GM04504 (cell line): ENCODE data around the gene SPRED3.
A peak's percentile ranks its signal among the peaks of the same experiment; 100 is the strongest.
"Not testable (repeated sequence)": the region's sequence is repeated elsewhere in the genome, so short reads cannot be mapped to it uniquely, and the experiment has no call there.

ENCODE experiments used
- DNase-seq: peaks from one replicate; pipeline ENCODE4 v3.0.0-alpha.2; 2012; ENCODE audit warnings: low read depth

Gene SPRED3

DNA sequence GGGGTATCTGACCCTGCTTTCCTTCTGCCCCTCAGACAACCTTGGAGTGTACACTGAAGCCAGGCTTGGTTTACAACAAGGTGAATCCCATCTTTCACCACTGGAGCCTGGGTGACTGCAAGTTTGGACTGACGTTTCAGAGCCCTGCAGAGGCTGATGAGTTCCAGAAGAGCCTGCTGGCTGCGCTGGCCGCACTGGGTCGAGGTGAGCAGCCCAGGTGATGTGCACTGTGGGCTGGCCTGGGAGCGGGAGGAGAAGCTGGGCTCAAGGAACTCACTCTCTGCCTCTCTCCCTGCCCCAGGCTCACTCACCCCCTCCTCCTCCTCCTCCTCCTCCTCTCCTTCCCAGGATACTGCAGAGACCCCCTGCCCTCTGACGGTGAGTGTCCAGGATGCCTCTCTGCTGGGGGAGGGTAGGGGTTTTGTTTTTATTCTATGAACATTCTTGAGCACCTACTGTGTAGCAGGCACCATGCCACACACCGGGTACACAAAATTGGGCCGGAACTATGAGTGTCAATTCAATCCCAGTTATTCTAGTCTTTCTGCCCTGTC lies 3.5 kb downstream of the SPRED3 start:
- no peak for DNase-seq

DNA sequence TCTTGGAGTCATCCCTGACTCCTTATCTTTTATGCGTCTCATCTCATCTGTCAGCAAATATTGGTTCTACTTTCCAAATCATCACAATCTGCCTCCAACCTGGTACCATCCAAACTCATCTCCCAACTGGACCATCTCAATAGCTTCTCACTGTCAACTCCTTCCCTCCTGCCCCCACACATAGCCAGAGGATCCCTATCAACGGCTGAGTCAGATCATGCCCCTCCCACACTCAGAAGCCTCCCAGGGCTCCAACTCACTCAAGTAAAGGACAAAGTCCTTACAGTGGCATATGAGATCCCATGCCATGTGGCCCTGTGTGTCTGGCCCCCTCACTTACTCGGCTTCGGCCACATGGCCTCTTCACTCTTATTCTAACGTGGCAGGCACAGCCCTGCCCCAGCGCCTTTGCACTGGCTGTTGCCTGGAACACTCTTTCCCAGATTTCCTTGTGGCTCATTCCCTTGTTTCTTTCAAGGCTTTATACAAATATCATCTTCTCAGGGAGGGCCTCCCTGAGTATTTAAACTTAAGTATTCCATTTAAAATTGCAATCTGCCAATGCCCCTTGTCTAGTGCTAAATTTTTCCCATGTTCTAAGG lies 4.3 kb downstream of the SPRED3 start:
- DNase-seq = no peak

DNA sequence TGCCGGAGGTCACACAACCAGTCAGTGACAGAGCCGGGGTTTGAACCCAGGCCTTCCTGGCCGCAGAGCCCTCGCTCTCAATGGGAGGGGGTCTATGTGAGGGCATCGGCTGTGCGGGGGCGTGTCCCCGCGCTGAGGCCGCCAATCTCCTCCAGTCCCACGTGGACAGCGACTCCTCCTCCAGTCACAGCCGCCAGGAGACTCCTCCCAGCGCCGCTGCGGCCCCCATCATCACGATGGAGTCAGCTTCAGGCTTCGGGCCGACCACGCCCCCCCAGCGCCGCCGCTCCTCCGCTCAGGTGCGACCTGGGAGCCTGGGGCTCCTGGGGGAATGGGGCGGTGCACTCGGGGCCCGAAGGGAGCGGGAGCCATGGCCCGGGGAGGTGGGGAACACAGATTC lies 6.0 kb downstream of the SPRED3 start:
- no peak for DNase-seq

DNA sequence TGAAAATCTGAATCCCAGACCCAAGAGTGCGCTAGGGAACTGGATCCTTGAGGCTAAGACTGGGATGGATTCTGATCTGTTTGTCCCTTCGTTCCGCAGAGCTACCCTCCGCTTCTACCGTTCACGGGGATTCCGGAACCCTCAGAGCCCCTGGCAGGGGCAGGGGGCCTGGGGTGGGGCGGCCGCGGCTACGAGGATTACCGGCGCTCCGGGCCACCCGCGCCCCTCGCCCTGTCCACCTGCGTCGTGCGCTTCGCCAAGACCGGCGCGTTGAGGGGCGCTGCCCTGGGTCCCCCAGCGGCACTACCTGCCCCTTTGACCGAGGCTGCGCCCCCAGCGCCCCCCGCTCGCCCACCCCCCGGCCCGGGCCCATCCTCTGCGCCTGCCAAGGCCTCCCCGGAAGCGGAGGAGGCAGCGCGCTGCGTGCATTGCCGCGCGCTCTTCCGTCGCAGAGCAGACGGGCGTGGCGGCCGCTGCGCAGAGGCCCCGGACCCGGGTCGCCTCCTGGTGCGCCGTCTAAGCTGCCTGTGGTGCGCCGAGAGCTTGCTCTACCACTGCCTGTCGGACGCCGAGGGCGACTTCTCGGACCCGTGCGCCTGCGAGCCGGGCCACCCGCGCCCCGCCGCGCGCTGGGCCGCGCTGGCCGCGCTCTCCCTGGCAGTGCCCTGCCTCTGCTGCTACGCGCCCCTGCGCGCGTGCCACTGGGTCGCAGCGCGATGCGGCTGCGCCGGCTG lies 7.1 kb downstream of the SPRED3 start:
- no peak for DNase-seq

DNA sequence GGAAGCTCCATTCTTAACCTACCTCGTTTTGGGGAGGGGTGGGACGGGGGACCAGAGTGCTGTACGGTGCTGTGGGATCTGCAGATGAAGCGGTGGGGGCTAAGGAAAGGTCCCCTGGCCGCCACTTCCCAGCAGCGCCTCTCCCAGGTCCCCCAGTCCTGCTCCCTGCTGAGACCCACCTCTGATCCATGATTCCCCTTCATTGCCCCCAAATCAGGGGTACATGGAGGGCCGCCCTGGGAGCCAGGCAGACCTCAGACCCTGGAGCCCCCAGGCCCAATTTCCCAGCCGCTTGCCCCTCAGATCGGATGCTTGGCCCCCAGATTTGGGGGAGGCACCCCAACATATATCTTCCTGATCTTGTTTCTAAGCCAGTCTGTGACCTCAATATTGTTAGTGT lies 10.6 kb downstream of the SPRED3 start:
- DNase-seq = no peak

DNA sequence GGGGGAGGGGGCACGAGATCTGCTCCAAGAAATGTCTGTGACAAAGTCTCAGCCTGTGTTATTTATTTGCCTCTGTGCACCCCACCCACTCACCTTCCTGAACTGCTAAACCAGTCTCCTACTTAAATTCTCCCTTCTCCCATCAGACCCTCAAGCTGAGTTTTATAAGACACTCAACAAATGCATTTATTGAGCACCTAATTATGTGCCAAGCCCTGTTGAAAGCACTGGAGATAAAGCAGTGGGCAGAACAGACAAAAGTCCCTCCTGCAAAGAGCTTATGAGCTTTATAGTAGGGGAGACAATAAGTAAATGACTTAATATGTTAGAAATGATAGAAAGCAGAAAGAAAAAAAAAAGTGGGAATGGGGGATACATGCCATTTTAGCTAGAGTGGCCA lies 11.0 kb downstream of the SPRED3 start:
- DNase-seq = no peak

DNA sequence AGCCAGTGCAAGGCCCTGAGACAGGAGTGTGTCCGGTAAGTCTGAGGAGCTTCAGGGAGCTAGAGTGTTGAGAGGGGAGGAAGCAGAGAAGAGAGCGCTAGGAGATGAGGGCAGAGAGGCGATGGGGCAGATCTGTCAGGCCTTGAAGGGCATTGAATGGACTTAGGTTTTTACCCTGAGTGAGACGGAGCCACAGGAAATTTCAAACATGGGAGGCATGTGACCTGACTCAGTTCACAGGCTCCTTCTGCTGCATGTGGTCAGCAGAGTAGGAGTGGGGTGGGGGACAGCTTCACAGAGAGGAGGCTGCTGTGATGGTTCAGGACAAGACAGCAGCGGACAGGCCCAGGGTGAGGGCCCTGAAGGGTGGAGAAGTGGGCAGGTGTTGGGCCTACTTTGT lies 11.9 kb downstream of the SPRED3 start:
- DNase-seq = no peak

DNA sequence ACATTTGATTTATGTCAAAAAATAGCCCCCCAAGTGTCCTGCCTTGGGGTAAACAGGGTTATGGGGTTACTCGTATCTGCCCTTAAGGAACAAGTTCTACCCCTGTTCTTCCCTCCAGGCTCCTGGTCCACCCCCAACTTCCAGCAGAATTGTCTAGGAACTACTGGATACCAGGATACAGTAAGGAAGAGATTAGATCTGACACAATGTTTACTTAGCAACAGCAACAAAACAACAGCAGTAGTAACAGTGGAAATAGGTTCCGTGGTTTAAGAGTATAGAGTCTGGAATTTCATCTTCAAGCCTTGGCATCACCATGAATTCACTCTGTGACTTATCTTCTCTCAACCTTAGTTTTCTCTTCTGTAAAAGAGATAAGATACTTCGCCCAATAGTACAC lies 12.7 kb downstream of the SPRED3 start:
- DNase-seq = no peak

DNA sequence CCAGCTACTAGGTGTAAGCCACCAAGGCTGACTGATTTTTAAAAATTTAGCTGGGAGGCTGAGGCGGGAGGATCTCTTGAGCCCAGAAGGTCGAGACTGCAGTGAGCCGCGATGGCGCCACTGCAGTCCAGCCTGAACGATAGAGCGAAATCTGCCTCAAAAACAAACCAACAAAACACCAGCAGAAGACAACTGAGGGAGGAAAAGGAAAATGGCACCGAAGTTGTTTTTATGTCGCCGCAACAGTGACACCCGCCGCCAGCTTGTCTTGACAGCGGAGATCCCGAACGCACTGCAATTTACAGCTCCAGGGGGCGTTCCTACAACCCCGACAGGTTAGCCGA lies 14.1 kb downstream of the SPRED3 start:
- DNase-seq = no peak

DNA sequence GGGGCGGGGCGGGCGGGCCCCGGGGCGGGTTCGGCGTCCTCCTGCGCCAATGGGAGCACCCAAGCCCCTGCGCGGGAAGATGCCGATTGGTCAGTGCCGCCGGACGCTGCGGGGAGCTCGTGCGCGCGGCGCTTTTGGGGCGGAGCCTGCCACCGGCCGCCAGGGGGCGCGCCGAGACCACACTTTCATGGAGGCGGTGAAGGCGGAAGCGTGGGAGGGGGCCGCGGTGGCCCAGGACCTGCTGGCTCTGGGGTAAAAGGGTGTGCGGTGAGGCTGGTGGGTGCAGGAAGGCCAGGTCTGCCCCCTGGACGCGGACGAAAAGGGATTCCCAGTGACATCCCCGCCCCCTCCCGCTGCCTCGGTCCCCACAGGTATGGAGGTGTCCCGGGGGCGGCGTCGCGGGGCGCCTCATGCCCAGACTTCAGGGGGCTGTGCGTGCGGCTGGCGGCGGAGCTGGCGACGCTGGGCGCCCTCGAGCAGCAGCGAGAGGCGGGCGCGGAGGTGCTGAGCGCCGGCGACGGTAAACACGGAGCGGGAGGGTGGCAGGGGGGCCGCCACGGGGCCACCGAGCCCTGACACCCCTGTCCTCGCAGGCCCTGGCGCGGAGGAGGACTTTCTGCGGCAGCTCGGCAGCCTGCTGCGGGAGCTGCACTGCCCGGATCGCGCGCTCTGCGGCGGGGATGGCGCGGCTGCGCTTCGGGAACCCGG lies 14.6 kb downstream of the SPRED3 start, which contains the start of gene FAM98C:
Gene FAM98C, plus strand, starts transcription at position 127 of the 708 bp plus-strand sequence. Its CDS starts 61 bp downstream, at position 188.
- DNase-seq = peak; percentile 93

DNA sequence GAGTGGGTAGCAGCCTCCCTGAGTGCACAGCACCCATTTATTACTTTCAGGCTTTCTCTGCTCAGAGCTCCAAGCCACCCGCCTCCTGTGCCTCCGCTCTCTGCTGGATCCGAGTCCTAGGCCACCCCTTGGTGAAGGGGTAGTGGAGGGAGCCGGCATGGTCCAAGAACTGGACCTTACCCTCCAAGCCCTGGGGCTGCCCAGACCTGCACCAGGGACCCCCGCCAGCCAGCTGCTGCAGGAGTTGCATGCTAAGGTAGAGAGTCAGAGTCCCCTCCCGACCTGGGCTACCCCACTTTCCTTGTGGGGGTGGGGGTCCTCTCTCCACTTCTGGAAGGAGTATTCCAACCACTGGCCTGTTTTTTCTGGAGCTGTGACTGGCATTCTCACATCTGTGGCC lies 16.4 kb downstream of the SPRED3 start:
- no peak for DNase-seq

DNA sequence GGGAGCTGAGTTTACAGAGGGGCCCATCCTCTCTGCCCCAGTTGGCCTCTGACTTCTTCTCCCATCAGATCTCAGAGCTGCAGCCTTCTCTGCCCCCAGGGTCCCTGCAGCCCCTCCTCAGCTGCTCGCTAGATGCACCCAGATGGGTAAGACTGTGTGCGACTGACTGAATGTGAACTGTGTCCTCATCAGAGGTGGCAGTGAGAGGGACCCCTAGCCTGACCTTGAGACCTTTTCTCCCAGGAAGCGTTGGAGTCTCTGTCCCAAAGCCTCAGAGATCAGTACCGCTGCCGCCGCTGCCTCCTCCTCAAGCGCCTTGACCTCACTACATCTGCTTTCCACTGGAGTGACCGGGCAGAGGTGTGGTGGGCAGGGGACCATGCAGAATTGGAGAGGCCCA lies 16.8 kb downstream of the SPRED3 start:
- DNase-seq = no peak

DNA sequence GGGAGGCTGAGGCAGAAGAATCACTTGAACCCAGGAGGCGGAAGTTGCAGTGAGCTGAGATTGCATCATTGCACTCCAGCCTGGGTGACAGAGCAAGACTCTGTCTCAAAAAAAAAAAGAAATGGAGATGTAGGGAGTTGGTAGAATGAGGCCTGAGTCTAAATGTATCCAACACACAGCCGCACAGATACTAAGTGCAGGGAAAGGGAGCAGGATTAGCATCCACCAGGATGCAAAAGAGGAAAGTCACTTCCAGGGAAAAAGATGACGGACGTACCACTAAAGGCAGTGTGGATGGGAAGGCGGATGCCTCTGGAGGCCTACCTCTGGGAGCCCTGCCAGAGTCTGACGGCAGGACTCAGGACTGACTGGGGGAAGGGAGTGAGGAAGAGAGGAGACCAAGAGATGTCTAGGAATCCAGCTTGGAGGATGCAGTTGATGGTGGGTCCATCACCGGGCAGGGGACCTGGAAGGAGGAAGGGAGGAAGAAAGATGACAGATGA lies 21.2 kb downstream of the SPRED3 start:
- no peak for DNase-seq

DNA sequence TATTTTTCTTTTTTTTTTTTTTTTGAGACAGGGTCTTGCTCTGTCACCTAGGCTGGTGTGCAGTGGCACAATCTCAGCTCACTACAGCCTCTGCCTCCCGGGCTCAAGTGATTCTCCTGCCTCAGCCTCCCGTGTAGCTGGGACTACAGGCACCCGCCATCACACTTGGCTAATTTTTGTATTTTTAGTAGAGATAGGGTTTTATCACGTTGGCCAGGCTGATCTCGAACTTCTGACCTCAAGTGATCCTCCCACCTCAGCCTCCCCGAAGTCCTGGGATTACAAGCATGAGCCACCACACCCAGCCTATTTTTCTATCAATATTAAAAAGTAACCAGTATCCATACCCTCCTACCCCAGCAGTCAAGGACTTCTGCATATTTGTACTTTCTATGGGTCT lies 21.9 kb downstream of the SPRED3 start:
- DNase-seq = not testable (repeated sequence)

DNA sequence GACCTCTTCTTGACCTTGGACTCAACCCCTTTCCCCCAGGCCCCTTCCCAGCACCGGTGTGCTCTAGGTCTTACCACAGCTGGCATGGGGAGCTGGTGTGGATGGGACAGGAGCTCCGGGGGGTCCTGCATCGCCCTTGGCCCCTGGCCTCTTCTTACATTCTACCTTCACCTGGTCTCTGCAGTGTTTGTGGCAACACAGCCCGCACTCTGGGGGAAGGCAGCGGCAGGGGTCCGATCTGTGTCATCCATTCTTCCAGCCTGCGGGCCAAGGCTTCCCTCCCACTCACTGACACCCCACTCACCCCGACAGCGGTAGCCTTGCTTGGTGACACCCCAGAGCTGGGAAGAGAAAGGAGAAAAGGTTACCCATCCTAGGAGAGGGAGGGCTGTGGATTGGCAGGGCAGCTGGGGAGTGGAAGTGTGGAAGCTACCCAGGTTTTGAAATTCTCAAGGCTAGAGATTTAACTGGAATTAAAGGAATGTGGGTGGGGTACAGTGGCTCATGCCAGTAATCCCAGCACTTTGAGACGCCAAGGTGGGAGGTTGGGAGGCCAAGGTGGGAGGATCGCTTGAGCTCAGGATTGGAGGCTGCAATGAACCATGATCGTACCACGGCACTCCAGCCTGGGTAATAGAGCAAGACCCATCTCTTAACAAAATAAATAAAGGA lies 22.7 kb downstream of the SPRED3 start:
- no peak for DNase-seq

DNA sequence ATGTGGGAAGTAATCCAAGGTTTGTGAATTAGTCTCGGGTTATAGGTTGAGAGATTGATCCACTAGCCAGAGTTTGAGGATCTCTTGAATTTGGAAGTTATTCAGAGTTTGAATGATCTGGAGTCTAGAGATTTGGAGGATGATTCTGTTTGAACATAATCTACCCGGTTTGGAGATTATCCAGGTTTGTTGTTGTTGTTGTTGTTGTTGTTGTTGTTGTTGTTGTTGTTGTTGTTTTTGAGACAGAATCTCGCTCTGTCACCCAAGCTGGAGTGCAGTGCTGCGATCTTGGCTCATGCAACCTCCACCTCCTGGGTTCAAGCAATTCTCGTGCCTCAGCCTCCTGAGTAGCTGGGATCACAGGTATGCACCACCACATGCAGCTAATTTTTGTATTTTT lies 23.4 kb downstream of the SPRED3 start:
- not testable (repeated sequence) for DNase-seq

DNA sequence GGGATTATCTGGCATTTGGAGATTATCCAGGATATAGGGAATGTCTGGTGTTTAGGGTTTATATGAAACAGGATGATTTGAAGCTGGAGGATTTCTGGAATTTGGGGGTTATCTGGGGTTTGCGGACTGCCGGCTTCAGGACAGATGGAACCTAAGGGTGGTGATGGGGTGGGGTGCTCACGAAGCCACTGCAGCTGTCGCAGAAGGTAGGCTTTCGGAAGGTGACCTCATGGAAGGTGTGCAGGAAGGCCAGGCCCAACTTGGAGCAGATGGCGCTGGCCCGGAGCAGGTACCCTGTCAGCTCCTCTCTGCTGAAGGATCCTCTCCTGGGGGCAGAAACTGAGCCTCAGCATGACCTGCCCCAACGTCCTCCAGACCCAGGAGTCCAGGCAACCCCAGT lies 24.0 kb downstream of the SPRED3 start:
- no peak for DNase-seq

DNA sequence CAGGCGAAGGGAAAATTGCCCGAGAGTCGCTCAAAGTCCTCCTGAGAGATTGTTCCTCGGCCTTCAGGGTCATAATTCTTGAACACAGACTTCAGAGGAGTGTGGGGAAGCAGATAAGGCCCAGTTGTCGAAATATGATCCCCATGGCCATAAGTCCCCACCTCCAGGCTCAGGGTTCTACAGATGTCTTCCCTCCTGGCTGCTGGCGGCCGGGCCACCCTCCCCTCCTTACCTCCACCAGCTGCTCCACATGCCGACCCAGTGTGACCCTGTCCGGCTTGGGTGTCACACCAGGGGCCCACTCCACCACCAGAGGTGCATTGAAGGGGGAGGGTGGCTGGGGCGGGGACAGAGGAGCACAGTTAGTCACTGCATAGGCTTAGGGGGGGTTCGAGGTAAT lies 24.5 kb downstream of the SPRED3 start:
- DNase-seq = no peak

DNA sequence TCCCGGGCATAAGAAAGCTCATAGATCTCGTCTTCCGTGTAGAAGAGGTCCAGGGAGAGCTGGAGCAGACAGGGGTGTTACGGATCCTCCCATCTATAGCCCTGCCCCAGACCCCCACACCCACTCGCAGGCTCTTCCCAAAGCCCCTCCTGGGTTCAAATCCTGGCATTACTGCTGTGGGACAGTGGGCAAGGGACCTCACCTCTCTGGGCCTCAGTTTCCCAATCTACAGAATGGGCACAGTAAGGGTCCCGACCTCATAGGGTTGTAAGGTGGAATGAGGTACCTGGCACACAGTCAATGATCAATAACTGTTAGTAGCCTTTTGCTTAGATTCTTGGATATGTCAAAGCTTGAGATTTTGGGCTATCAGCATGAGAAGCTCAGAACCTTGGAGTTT lies 24.9 kb downstream of the SPRED3 start:
- DNase-seq = no peak

DNA sequence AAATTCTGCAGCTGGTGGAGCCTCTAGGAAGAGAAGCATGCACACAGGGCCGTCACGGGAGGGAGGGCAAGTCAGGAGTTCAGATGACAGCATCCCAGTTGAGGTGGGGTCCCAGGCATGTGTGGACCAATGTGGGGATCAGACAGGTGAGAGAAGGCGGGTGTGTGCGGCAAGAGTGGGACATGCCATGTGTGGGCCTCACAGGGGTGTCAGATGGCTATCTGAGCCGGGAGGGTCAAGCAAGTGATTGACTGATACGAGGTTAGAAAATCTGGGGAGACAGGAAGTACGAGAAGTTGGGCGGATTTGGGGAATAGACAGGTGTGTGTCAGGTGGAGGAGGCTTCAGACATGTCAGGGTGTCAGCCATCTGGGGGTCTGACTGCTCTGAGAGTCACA lies 28.6 kb downstream of the SPRED3 start:
- DNase-seq = no peak

DNA sequence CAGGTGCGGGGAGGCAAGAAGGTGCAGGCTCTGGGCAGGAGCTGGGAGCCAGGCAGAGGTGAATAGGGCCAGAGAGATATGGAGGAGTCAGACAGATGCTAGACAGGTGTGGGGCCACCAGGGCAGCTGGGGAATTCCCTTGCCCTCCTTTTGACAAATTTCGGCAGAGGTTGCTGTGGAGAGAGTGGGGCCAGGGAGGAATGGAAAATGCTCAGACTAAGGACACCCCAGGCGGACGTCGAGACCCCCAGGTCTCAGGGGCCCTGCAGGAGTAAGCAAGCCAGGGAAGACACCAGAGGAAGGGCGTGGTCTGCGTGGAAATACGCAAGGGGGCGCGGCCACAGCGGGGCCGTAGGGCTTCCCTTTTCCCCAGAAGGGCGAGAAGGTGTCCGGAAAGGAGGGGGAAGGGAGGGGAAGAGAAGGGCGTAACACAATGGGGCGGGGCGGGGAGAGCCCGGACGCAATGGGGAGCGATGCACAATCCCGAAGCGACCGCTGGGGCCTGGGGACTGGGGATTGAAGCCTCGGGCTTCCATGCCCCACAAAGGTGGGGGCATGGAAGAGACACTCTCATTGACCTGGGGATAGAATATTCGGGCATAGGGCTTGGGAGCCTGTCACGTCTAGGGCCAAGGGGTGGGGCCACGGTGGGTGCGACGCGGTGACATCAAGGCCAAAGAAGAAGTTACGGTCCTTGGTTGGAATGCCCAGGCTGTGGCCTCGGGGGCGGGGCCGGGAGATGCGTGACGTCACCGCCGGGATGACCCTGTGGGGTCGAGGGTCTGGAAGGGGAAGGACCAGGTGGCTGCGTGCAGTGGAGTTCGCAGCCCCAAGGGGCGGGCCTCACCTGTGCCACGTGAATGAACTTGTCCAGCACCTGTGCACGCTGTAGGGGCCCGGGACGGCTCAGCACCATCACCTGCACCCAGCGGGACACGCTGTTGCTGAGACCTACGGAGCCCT lies 29.3 kb downstream of the SPRED3 start:
- DNase-seq = no peak
